HS-27A (cell line): ENCODE results near the gene PEDS1.
A peak's percentile ranks its signal among the peaks of the same experiment; 100 is the strongest.
"Not testable (repeated sequence)": the region's sequence is repeated elsewhere in the genome, so short reads cannot be mapped to it uniquely, and the experiment has no call there.

Experiments used
- DNase-seq: peaks from one replicate; pipeline ENCODE4 v3.0.0-alpha.2; 2012; ENCODE audit warnings: low read depth, missing footprints

Gene PEDS1

DNA sequence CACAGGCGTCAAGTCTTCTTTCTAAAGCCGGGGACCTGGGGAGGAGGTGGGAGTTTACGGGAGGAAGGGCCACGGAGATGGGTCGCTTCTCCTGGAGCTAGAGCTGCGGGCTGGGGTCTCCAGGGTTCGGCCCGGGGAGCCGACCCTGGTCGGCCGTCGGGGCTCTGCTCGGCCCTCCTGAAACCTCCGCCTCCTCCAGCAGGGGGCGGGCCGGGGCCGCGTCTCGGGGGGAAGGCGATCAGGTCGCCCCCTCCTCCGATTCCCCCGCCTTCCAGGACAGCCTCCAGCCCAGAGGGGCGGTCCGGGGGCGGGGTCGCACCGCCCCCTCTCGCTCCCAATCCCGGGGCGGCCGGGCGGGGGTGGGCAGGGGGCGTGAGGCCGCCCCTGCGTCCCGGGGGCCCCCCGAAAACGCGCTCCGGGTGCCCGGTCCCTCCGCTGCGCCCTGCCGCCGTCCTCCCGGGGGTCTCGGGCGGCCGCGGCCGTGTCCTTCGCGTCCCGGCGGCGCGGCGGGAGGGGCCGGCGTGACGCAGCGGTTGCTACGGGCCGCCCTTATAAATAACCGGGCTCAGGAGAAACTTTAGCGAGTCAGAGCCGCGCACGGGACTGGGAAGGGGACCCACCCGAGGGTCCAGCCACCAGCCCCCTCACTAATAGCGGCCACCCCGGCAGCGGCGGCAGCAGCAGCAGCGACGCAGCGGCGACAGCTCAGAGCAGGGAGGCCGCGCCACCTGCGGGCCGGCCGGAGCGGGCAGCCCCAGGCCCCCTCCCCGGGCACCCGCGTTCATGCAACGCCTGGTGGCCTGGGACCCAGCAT is 36.9 kb upstream of the PEDS1 start, which contains the start of gene CEBPB:
CEBPB (plus strand) TSS at position 580 of the 814 bp plus-strand sequence; CDS start at position 784, 204 bp downstream.
- peak; percentile 78 for DNase-seq

DNA sequence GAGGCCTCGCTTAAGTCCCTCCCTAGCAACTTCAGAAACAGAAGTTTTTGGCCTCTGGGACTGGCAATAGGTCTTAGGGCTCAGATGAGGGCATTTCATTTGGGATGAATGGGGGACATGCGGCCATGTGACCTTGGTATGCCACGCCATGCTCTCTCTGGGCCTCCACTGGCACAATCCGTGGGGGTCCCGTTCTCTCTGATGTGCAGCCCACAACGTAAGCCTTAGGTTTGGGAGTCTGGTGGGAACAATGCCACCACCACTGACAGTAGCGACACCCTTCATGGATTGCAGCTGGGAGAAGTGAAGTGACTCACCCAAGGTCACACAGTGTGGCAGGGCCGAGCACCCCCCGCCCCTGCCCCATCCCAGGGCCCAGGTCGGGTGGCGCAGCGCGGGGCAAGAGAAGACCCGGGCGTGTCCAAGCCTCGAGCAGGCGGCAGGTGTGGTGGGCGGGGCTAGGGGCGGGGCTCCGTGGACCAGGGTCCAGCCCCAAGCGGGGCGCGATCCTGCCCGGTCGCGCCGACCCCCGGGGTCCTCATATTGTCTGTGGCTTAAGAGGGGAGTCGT is 36.2 kb upstream of the PEDS1 start:
- DNase-seq = no peak

DNA sequence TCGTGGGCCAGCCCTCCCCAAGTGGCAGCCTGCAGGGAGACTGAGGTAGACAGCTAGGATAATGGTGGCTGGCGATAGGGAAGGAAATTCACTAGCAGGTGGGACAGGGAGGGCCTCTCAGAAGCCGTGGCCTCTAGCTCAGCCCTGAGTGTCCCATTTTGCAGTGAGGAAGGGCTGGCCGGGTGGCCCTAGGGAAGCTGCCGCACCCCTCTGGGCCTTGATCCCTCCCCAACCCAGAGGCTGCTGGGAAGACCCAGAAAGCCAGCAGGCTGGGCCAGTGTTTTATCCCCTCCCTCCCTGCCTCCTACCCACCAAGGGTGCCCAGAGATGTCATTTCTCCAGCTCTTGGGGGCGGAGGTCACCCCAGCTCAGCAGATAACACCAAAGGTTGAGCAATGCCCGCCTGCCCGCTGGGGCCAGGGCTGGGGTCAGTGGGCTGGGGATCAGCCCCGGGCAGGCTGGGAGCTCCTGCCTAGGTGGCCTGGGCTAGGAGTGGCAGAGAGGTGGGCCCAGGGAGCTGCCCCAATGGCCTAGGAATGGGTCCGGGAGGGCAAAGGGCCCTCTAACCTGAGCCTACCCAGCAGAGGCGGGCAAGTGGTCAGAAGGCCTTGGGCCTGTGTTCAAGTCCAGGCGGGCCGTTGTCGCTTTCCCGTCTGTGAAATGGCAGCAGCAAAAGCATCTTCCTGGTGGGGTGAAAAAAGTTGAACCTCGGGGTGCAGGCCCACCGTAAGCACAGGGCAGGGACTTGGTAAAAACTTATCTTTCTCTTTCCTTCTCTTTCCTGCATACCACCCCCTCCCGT is 35.6 kb upstream of the PEDS1 start:
- no peak for DNase-seq

DNA sequence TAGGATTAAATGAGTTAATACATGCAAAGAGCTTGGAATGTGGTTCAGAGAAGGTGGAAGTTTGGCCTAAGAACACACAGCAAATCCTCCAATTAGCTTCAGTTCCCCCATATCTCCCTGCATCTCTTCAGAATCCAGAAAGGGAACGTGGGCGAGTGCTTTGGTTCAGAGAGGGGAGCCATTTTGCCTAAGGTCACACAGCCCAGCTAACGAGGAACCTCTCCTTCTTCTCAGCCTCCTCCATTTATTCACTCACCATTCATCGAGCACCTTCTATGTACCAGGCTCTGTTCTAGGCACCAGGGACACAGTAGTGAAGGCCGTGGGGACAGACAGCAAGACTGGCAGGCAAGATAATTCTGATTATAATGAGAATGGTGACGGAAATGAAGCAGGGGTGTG is 34.8 kb upstream of the PEDS1 start:
- no peak for DNase-seq

DNA sequence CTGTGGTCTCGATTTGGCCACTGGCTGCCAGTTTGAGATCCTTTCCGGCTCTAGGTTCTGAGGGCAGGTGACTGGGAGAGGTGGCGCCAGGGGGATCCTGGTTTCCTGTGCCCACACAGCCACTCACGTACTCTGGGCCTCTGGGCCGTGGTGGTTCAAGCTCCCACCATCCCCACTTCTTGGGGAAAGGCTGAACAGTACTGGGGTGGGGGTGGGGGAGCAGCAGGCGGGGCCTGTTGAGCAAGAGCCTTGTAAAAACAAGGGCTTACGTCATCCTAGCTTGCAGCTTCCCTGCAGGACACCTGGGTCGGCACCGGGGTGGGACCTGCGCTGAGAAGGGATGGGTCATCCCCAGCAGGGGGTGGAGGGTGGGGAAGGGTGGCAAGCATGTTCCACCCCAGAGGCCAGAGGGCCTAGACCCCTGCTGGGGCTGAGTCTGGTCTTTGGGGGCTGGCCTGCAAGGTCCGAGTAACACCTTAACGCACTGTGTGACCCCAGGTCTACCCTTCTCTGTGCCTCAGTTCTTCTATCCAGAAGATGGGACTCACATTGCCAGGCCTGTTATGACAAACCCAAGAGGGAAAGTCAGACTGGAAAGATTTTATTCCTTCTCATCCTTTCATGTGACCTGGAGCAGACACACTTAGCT is 34.0 kb upstream of the PEDS1 start:
- DNase-seq = no peak

DNA sequence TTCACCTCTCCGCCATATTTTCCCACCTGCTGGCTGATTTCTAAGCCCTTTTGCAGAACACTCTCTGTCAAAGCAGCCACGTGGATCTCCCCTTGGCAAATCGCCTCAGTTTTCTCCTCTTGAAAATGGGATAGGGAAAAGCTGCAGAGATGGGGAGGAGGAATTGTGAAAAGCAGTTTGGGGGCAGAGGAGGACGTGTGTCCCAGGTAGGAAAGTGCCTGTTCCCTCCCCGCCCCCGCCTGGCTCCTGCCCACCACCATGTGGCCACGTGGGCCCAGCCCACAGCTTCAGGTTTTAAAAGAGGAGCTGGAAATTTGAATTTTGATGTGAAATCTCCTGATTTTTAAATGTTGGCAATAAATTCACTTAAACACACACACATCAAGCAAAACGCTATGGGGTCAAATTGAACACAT is 33.5 kb upstream of the PEDS1 start:
- no peak for DNase-seq

DNA sequence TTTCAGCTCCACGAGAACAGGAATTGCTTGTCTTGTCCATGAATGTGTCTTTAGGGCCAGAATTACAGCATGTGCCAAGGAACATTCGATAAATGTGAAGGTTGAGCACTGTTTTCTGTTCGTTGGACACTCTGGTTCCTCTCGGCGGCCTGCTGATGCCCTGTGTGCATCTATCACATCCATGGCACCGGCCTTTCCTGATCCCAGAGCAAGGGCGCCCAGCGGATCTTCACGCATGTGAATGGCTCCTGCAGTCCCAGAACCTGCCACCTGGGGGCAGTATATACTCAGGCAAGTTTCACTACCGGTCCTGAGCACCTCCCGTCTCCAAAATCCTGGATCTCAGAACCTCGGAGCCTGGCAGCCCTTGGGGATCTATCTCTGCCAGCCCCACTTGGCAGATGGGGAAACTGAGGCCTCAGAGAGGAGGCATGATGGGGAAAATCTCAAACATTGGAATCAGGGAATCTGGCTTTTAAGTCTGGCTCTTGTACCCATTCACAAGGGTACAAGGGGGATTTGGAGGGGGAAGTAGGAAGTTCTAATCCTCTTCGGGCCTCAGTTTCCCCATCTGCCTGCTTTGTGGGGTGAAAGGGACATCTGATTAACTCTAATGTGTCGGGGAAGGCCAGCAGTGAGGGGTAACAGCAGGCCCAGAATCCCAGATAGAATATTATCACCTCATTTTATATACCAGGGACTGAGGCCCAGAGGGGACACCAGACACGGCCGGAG is 32.8 kb upstream of the PEDS1 start:
- peak; percentile 75 for DNase-seq

DNA sequence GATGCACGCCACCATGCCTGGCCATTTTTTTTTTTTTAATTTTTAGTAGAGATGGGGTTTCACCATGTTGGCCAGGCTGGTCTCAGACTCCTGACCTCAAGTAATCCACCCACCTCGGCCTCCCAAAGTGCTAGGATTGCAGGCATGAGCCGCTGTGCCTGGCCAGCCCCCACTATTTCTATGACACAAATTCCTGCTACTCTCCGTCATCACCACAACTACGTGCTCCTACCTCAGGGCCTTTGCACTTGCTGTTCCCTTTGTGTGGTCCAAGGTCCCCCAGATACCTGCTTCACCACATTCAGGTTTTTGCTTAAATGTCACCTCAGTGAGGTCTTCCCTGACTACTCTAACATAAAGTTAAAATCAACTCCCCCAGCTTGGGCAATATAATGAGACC is 31.9 kb upstream of the PEDS1 start:
- no peak for DNase-seq

DNA sequence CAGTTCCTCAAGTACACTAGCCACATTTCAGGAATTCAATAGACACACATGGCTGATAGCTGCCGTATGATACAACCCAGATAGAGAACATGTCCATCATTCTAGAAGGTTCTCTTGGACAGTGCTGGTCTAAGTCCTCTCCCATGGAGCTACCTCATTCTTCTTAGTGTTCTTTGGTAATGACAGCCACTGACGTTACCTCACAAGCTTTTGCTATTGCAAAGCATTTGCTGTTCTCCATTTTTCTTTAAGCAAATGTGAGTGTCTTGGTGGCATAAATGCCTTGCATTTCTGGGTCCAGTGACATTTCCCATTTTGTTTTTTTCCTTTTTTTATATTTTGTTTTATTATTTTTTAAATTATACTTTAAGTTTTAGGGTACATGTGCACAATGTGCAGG is 28.8 kb upstream of the PEDS1 start:
- no peak for DNase-seq

DNA sequence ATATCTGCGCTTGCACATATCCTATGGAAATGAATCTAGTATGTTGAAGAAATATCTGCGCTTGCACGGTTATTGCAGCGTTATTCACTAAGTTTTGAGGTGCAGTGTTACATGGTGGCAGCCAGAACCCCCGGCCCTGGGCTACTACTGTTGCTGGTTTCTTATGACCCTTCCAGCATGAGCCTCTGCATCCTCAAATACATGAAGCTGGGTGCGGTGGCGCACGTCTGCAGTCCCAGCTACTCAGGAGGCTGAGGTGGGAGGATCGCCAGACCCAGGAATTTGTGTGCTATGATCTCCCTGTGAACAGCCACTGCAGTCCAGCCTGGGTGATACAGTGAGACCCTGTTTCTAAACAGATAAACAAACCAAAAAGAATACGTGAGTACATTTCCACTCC is 27.8 kb upstream of the PEDS1 start:
- DNase-seq = no peak

DNA sequence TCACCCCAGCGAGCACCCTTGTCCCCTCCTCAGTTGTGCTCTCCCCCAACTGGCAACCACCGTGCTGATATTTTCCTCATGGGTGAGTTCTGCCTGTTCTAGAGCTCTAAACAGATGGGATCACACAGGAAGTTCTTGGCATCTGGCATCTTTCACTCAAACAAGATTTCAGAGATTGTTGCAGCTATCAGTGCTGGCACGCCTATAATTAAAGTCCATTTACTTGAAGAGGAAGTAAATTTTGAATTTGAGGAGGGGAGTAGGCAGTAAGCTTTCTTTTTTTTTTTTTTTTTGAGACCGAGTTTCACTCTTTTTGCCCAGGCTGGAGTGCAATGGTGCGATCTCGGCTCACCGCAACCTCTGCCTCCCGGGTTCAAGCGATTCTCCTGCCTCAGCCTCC is 25.1 kb upstream of the PEDS1 start:
- not testable (repeated sequence) for DNase-seq

DNA sequence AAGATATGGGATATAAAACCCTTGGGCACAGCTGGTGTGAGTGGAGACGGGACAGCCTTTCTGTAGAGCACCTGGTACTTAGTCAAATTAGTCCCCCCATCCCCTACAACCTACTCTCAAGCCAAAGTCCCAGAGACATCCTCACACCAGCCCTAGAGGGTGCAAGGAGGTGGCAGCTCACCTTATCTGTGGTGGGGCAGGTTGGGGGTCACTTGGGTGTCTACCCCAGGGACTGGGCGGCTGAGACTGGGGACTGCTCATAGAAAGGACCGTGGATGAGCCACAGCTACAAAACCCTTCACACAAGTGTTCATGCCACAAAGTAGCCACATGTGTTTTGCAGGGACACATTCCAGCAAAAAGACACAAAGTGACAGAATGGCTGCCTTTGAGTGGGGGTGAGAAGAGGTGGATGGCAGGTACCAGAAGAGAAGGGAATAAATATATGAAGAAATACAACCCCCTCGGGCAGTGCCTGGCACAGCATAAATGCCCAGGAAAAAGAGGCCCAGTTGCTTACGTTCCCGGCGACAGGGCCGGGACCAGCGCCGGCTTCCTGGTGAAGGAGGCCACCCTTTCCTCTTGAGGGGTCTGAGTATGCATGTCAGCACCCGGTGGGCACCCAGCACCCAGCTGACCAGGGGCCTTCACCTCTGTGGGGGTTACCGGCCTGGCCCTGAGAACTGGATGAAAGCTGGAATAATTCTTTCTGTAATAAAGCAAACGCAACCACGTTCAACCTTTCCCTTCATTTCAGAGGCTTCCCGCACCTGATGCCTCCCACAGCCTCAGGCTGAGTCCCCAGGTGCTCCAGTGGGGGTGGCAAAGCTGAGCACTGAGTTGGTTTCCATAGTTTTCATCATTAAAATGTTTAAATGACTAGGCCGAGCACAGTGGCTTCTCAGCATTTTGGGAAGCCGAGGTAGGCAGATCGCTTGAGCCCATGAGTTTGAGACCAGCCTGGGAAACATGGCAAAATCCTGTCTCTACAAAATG is 22.7 kb upstream of the PEDS1 start:
- DNase-seq = no peak

DNA sequence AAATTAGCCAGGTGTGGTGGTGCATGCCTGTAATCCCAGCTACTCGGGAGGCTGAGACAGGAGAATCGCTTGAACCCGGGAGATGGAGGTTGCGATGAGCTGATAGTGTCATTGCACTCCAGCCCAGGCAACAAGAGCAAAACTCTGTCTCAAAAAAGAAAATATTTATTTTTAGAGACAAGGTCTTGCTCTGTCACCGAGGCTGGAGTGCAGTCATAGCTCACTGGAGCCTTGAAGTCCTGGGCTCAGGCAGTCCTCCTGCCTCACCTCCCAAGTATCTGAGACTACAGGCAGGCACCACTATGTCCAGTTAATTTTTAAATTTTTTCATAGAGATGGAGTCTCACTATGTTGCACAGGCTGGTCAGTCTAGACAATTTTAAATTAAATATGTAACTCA is 20.9 kb upstream of the PEDS1 start:
- DNase-seq = no peak

DNA sequence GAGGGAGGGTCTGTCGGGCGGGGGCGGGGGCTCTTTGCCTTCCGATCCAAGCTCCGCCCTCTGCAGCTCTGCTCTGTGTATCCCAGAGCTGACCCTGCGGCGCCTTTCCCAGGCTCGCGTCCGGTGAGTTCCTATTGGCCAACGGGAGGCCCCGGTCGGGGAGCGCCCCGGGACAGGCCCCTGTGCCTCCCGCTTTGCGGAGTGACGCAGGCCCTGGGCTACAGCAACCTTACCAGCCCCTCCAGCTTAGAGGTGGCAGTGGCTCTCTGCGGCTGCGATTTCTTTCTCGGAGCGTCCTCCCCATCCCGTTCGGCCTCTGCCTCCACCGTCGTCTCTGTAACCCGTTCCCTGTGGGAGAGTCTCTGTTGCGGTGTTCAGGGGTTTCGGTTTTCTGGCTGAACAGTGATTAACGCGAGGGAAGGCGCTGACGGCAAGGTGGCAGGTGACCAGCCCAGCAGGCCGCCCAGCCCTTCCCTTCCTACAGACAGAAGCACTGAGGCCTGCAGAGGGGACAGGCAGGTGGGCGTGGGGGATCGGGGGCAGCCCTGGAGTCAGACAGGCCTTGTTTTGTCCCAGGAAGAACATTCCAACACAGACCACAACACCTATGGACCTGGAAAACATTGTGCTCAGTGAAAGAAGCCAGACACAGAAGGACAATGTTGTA is 19.0 kb upstream of the PEDS1 start:
- DNase-seq = no peak

DNA sequence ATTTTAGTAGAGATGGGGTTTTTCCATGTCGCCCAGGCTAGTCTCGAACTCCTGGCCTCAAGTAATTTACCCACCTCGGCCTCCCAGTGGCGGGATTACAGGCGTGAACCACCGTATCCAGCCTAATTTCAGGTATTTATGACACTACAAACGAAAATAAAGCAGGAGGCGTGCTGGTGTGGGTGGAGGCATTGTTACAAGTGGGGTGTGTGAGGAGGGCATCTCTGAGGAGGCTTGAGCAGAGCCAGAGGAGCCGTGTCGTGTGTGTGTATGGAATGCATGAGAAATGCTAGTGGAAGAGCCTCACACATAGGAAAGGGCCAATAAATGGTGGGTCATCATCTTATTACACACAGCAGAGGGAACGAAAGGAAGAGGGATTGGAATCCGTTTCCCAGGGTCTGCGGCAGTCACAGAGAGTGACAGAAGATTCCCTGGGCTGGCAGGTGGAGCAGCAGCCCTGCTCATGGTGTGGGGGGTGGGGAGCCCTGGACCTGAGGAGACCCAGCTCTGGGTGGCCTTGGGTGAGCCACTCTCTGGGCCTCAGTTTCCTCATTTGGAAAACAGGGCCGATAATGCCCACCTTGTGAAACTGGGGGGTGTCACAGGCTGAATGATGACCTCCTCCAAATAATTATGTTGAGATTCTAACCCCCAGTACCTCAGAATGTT is 17.2 kb upstream of the PEDS1 start:
- no peak for DNase-seq

DNA sequence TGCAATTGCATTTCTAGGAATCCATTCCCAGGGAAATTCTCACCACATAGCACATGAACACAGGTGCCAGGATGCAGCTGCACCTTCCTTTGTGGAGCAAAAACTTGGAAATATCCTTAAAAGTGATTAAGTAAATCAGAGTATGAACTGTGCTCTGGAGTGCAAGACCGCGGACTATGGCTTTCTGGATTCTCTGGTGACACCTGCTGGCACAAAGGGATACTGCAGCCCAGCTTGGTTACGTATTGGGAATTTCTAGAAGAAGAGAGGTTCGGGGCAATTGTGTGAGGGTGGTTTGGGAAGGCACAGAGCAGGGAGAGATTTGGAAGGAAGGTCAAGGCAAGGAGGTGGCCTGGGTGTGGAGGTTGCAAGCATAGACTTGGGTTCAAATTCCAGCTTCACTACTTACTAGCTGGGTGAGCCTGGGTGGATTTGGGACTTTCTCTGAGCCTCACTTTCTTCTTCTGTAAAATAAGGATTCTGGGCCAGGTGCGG is 15.9 kb upstream of the PEDS1 start:
- no peak for DNase-seq

DNA sequence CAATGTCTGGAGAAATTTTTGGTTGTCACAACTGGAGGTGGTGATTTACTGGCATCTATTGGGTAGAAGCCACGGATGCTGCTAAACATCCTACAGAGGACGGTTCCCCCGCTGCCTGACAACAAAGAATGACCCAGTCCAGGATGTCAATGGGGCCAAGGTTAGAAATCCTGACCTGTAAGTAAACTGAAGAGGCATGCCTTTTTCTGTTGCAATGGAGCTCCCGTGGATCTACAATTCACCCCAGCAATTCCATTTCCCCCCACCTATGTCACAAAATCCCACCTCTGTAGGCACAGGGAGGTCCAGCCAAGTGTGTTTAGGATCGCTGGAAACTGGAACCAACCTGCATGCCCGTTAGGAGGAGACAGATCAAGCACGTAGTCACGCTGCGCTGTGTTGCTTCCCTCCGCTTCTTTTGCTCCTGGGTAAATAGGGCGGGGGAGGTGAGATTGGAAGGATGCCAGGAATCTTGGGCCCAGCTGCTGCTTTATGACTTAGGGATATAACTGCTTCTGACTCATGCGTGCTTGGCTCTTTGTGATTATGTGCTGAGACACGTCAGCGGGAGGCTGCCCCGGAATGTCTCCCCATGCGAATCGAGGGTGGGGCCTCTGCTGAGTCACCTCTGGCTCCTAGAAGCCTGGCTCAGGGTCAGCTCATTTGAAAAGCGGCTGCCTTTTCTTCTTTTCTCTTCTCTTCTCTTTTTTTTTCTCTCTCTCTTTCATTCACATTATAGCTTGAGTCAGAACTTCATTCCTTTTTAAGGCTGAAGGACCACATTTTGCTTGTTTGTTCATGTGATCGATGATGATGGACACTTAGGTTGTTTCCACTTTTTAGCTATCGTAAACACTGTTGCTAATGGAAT is 12.4 kb upstream of the PEDS1 start:
- DNase-seq = peak; percentile 100
